GM21528 (cell line): ENCODE measurements around the gene ZNF555.
A peak's percentile ranks its signal among the peaks of the same experiment; 100 is the strongest.
"Not testable (repeated sequence)": the region's sequence is repeated elsewhere in the genome, so short reads cannot be mapped to it uniquely, and the experiment has no call there.

Experiments
- ATAC-seq: cut with Tn5 transposase; IDR thresholded peaks from one replicate; pipeline ENCODE4 v1.9.1; 2021; ENCODE audit warnings: mild to moderate bottlenecking, moderate library complexity; ENCODE audit not compliant: unreplicated experiment, low FRiP score

Gene ZNF555

DNA sequence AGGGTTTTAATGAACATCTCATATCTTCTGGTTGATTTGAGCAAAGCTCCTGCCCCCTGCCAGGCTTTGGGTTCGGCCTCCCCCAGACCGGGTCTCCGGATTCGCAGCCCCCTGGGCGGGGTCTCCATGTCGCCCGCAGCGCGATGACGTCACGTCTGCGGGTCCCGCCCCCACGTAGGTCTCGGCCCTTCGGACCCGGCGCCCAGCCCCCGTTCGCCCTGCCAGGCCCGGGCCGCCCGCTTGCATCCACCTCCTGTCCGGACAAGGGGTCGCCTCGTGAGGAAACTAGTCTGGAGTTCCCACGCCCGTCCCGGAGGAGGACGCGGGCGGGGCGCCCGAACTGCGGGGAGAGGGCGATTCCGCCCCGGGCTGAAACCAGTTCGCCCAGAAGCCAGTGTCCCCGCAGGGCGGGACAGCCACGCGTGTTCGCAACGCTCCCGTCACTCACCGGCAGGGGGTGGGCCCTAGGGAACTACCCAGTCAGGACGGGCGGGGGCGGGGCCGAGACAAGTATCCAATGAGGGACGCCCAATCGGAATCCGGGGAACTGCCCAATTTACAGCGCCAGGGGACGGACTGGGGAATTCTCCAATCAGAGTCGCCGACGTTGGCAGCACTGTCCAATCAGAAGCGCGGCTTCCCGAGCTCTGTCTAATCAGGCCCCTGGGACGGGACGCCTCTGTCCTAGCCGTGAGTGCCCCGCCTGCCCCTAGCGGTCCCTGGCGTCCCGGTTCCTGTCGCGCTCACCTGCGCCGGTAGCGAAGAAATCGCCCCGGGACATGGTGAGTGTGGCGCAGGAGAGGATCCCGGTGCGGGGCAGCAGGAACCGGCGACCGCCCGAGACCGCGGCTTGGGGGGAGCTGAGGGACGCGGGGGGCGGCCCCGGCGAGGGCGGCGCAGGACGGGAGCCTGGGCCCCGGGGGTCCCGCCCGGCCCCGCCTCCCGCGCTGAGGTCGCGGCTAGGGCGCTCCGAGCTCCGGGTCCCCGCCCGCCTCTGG, at the start of gene ZNF555:
Gene ZNF555 (plus strand): TSS at position 682 of the 998 bp plus-strand sequence. CDS start 98 bp downstream, at position 780.
- peak; percentile 90 for ATAC-seq

DNA sequence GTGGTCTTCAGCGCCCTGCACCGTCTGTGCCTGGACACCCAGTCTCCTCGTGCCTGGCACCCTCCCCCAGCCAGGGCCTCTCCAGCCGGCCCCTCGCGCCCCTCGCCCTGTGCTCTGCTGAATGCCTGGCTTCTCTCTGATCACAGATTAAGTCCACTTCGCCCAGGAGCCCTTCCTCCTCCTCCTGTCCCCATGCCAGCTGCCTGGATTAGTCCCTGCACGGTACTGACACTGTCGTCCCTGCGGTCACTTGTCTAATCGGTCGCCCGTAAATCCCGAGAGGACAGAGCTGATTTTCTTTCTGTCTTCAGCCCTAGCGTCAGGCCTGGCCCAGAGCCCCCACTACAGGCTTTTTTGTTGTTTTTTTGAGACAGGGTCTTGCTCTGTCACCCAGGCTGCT, 49.4 kb upstream of the ZNF555 start:
- no peak for ATAC-seq

DNA sequence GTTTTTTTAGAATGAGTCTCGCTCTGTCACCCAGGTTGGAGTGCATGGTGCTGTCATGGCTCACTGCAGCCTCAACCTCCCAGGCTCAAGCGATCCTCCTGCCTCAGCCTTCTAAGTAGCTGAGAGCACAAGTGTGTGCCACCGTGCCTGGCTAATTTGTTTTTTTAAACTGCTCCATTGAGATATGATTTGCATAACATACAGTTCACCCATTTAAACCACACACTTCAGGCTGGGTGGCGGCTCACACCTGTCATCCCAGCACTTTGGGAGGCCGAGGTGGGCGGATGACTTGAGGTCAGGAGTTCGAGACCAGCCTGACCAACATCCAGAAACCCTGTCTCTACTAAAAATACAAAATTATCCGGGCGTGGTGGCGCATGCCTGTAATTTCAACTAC, 48.6 kb upstream of the ZNF555 start:
- not testable (repeated sequence) for ATAC-seq

DNA sequence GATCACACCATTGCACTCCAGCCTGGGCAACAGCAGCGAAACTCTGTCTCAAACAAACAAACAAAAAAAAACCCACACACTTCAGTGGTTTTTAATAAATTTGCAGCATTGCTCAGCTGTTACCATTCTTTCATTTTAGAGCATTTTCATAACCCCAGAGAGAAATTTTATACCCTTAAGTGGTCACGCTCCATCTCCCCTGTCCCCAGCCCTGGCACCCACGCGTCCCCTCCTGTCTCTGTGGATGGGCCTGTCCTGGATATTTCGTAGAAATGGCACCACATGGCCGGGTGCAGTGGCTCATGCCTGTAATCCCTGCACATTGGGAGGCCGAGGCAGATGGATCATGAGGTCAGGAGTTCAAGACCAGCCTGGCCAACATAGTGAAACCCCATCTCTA, 48.1 kb upstream of the ZNF555 start:
- ATAC-seq = no peak

DNA sequence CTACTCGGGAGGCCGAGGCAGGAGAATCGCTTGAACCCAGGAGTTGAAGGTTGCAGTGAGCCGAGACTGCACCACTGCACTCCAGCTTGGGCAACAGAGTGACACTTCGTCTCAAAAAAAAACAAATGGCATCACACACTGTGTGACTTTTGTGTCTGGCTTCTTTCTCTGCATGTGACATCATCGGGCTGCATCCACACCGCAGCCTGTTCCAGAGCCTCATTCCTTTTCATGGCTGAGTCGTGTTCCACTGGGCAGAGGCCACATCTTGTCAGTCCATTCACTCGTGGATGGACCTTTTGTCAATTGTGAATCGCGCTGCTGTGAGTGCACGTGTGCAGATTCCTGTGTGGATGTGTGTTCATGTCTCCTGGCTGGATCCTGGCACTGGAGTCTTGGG, 47.7 kb upstream of the ZNF555 start:
- no peak for ATAC-seq

DNA sequence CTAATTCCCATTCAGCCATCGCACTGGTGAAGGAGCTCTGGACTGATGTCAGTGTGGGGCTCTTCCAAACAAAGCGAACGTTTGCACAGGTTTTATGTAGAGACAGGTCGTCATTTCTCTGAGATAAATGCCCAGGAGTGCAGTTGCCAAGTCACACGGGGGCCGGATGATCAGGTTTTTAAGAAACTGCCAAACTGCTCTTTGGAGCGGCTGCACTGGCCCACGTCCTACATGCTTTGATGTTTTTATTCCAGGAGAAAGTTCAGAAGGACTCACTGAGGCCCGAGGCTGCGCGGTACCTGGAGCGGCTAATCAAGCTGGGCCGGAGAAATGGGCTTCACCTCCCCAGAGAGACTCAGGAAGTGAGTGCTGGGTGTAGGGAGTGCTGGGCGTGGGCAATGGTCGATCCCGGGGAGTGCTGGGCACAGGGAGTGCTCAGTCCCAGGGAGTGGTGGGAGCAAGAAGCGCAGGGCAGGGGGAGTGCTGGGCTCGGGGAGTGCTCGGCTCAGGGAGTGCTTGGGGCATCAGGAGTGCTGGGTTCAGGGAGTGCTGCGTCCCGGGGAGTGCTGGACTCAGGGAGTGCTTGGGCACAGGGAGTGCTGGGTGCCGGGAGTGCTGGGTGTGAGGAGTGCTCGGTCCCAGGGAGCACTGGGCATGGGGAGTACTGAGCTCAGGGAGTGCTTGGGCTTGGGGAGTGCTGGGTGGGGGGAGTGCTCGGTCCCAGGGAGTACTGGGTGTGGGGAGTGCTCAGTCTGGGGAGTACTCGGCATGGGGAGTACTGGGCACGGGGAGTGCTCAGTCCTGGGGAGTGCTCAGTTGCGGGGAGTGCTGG, 45.2 kb upstream of the ZNF555 start:
- no peak for ATAC-seq

DNA sequence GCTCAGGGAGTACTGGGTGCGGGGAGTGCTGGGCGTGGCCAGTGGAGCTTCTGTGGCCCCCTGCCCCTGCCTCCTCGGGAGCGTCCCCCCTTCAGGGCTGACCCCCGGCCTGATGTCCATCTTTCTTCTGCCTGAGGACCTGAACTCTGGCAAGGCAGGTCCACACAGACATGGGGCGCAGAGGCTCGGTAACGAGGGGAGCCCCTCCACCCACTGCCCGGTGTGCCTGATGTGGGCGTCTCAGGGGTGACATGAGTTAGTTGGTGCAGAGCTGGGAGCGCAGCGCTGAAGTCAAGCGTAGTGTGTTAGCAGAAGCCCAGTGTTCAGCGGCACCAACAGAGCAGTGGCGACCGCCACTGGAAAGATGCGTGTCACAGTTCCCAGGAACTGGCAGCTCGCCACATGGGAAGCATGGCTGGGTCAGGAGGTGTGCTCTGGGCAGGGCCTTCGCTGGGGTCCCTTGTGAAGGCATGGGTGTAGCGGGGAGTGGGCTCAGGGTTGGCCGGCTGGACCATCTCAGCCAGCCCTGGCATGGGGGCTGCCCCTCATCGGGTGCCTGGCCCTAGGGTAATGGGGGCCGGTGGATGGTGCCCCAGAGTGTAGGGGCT, 44.5 kb upstream of the ZNF555 start:
- no peak for ATAC-seq

DNA sequence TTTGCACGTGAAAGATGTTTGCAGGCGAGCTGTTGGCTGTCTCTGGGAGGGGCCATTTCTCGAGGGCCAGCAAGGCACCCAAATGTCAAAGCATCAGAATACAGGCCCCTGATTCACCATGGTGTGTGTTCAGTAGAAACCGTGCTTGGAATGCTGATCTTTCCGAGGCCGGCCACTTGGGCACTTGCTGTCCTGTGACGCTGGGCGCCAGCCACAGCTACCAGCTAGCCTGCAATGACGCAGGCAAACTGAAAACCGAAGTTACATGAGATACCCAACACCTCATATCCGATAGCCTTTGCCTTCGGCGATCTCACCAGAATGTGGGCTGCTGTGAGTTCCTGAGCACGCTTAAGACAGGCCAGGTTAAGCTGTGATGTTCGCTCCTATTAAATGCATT, 44.0 kb upstream of the ZNF555 start:
- no peak for ATAC-seq

DNA sequence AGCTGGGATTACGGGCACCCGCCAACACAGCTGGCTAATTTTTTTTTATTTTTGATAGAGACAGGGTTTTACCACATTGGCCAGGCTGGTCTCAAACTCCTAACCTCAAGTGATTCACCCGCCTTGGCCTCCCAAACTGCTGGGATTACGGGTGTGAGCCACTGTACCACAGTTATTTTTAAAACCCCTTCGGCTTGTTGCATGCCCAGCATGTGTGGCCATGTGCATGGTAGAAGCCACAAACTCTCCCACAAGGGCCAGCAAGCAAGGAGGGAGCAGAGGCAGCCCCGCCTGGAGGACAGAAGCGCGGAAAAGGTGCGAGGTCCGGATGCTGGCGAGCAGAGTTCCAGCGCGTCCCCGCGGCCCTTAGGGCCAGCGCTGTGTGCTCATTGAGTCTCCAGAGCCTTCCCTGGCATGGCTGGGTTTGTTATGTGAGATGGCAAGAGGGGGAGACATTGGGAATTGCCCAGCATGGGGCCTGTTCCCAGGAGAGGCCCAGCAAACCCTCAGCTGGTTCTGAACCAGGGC, 43.1 kb upstream of the ZNF555 start:
- no peak for ATAC-seq

DNA sequence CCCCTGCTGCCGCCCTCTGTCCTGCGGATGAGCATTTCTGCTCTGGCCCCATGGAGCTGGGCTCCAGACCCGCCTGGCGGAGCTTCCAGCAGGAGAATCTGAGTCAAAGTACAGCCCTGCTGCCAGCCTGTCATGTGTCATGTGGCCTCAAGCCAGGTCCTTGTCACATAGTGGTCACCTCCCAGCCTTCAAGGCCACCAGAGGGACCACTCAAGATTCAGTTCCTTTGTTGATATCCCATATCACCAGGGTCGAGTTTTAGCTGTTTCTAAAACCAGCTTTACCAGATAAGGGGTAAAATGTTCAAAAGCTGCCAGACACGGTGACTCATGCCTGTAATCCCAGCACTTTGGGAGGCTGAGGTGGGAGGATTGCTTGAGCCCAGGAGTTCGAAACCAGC, 42.5 kb upstream of the ZNF555 start:
- no peak for ATAC-seq

DNA sequence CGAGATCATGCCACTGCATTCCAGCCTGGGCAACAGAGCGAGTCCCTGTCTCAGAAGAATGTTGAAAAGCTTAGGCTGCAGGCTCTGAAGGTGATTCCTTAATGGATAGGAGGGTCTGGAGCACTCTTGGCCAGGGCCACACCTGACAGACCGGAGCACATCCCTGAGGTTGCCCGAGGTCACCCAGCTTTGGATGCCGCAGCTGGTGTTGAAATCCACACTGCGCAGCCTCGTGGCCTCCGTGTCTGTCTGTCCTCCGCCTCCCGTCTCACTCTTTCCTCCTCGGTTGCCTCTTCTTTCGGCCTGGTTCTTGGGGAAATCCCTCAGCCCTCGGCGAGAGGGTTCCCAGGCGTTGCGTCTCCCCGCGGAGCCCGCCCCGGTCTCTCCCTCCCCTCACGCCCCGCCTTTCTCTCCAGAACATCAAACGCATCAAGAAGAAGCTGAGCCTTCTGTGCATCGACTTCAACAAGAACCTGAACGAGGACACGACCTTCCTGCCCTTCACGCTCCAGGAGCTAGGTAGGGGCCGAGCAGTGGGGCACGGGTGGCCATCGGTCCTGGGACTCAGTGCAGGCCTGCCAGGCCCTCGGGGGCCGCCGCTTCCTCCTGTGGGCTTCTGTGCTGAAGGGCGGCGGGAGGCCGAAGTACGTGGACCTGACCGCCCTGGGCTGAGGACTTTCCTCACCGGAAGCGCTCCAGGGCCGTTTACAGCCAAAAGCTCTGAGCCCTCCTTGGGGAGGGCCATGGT, 41.8 kb upstream of the ZNF555 start:
- no peak for ATAC-seq

DNA sequence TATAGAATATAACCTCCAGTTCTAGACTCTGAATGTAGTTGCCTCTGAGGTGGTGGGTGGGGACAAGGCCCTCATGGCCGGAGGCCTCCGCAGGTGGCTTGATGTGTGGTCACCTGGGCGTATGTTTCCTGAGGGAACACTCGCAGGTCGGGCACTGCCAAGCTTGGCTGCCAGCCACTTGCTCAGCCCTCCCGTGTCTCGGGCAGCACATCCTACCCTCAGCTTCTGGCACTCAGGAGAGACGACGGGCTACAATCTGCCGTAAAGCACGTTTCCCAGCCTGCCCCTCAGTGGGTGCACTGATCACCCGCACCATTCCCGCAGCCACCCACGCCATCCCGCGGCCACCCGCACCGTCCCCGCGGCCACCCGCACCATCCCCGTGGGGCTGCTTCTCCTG, 40.8 kb upstream of the ZNF555 start:
- ATAC-seq = no peak

DNA sequence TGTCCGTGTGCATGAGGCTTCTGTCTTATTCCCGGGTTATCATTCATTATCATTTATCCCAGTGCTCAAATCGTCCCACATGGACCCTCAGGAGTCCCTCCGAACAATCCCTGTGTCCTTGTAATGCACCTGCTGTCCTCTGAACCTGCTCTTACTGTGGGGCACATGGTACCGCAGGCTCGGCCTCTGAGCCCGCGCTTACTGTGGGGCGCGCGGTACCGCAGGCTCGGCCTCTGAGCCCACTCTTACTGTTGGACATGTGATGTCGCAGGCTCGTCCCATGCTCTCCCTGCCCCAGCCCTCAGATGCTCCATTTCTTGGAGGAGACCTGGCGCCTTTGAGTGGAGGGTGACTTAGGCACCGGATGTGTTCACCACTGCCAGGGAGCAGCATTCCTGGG, 38.4 kb upstream of the ZNF555 start:
- ATAC-seq = no peak

DNA sequence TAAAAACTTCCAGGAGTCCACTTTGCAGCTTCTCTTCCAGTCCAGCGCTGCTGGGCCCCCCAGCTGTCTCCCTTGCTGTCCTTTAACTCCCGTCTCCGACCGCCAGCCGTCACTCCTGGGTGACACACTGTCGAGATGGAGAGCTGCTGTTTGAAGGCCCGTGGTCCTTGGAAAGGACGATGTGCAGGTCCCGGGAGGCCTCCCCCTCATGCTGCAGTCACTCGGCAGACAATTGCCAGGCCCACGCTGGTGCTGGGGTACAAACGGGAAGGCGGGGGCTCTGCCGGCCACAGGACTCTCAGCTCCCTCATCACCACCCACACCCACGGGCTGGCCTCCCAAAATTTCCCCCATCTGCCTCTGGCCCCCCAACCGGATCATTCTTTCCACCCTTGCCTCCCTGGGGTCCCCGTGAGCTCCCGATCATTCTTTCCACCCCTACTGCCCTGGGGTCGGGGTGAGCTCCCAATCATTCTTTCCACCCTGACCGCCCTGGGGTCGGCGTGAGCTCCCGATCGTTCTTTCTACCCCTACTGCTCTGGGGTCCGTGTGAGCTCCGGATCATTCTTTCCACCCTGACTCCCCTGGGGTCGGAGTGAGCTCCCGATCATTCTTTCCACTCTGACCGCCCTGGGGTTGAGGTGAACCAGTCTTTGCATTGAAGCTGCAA, 37.7 kb upstream of the ZNF555 start:
- ATAC-seq = no peak

DNA sequence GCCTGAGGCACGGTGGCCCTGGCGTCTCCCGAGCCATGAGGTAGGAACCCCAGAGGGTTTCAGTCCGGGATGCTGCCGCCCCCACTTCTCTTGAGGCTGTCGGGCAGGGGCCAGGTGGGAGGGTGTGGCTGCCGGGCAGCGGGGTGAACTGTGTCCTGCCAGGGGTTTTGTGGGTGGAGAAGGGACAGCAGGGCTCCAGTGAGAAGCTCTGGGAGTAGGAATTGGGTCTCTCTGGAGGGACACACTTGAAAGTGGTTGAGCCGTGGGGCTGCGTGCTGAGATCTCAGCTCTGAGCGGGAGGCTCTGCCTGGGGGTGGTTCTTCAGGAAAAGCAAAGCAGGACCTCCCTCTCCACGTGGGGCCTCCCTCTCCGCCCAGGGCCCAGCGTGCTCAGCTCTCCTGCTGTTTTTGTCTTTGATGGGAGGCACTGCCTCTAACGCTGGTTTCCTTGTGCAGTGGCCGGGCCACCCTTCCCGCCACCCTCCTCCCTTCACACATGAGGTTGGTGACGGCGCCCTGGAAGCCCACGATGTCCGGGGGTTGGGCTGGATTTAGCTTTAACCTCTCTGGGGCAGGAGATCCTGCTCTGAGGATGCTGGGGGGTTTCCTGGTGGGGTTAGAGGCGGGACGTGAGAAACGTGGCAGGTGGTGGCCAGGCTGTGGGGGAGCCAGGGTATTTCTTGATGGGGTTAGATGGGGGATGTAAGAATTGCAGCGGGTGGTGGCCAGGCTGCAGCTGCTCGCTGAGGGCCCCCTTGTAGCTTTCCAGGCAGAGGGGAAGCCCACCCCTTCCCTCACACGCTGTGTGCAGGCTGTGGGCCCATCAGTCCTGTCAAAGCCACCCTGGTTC, 36.9 kb upstream of the ZNF555 start:
- ATAC-seq = no peak

DNA sequence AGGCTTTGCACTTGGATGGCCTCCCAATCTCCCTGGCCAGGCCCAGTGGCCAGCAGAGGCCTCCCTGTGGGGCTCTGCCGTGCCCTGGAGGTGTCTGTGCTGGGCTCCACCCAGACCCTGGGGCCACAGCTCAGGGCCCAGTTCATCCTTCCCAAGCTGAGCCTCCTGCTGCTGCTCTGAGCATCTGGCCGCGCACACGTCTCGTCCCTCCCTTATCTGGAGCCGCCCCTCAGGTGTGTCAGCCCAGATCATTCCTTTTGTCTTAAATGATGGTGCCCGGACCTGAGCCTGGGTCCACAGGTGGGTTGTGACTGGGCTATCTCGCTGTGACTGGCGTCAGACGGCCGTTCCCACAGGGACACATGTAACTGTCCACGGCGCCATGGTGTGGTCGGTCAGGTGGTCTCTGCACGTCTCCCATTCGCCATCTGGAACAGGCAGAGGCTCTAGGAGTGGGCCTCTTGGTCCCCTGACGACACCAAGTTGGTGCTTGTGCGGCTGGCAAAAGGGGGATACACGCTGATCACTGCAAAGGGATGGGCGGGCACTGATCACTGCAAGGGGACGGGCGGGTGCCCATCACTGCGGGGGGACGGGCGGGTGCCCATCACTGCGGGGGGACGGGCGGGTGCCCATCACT, 35.9 kb upstream of the ZNF555 start:
- ATAC-seq = no peak

DNA sequence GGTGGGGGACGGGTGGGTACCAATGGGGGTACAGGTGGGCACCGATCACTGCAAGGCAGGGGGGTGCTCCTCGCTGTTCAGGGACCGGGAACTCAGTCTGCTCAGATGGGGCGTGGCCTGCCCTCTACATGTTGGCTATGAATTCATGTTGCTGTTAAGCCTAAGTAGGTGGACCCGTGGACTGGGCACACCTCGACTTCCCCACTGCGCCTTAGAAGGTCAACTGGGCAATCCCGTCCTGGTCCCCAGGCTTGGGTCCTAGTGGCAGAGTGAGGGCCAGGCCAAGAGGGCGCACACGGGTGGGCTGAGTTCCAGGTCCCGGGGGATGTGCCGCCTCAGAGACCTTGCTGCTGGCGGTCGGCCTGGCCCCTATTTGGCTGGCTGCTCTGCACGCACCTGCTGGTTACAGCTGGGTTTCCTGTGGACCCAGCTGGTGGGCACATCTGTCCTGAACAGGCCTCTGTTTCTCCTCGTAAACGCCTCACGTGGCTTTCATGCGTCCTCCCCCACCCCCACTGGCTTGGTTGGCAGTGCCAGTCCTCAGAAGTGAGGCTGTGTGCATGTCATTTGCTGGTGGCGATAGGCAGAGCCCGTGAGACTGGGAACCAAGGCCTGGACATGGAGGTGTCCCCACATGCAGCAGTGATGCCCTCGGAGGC, 35.2 kb upstream of the ZNF555 start:
- ATAC-seq = no peak
